NCI-H146 treated with DMSO at 0.1 percent for 48 hours (cell line): ENCODE results near the gene NEUROG3.

Experiments used
- DNase-seq: peaks from one replicate; lab custom pipeline; 2025; ENCODE audit not compliant: unreplicated experiment; lab: John Stamatoyannopoulos, UW

The NEUROG3 gene

GRCh38 chr10:69573056-69573806 is at the start of gene NEUROG3:
TSS of gene NEUROG3 (minus strand) at chr10:69573422. CDS start at chr10:69573043, 379 bp downstream.
- DNase-seq, result no peak

- DNase-seq, result no peak
Observed at GRCh38 chr10:69620625-69621024, 47.4 kb upstream of the NEUROG3 start.

GRCh38 chr10:69619626-69620025 is 46.4 kb upstream of the NEUROG3 start:
- no peak for DNase-seq

- no peak for DNase-seq
Observed at GRCh38 chr10:69618746-69619145, 45.5 kb upstream of the NEUROG3 start.

GRCh38 chr10:69616358-69616757 is 43.1 kb upstream of the NEUROG3 start:
- DNase-seq, result no peak

GRCh38 chr10:69614130-69614529 is 40.9 kb upstream of the NEUROG3 start:
- no peak for DNase-seq

GRCh38 chr10:69612760-69613159 is 39.5 kb upstream of the NEUROG3 start:
- no peak for DNase-seq

- DNase-seq, result no peak
Observed at GRCh38 chr10:69609077-69609476, 35.9 kb upstream of the NEUROG3 start.

- DNase-seq, result no peak
Observed at GRCh38 chr10:69600761-69601330, 27.6 kb upstream of the NEUROG3 start.

- DNase-seq, result no peak
Observed at GRCh38 chr10:69588358-69588757, 15.1 kb upstream of the NEUROG3 start.

GRCh38 chr10:69584624-69585023 is 11.4 kb upstream of the NEUROG3 start:
- no peak for DNase-seq

- no peak for DNase-seq
Observed at GRCh38 chr10:69583106-69583505, 9.9 kb upstream of the NEUROG3 start.

GRCh38 chr10:69580435-69580834 is 7.2 kb upstream of the NEUROG3 start:
- DNase-seq, result no peak

- DNase-seq, result no peak
Observed at GRCh38 chr10:69579464-69580060, 6.3 kb upstream of the NEUROG3 start.

- DNase-seq, result no peak
Observed at GRCh38 chr10:69578508-69578991, 5.3 kb upstream of the NEUROG3 start.

- no peak for DNase-seq
Observed at GRCh38 chr10:69577268-69578232, 4.3 kb upstream of the NEUROG3 start.

GRCh38 chr10:69576334-69577011 is 3.3 kb upstream of the NEUROG3 start:
- no peak for DNase-seq

- DNase-seq, result no peak
Observed at GRCh38 chr10:69575164-69575722, 2.0 kb upstream of the NEUROG3 start.

- no peak for DNase-seq
Observed at GRCh38 chr10:69574571-69574978, 1.4 kb upstream of the NEUROG3 start.
